Activated CD4-positive, alpha-beta T cell treated with anti-CD3 and anti-CD28 coated beads for 24 hours (primary cell): Measurements from ENCODE around the gene IL1RL1.
A peak's percentile ranks its signal among the peaks of the same experiment; 100 is the strongest.

ENCODE experiments used
- DNase-seq, 2 donors: peaks; one replicate each; pipeline ENCODE4 v3.0.0-alpha.2; 2020; ENCODE audit warnings: low read depth in 2 of 2

The IL1RL1 gene

DNA sequence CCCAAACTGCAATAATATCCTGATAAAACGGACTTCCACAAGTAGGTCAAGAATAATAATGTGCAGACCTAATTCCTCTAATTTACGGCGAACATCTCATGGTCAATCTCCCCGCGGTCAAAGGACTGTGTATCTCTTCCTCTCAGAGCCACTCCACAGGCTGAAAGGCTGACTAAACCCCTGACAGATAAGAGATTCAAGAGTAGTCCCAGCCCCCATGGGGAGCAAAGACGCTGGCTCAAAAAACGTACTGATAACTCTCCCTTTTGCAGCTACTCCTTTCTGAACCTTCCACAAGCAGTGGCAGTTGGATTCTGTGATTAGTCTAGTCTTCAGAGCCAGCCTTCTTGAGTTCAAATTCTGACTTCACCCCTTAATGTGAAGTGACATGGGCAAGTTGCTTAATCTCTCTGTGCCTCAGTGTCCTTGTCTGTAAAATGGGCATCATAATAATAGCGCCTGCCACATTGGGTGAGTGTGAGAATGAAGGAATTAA is 24.6 kb downstream of the IL1RL1 start:
- DNase-seq = no peak

DNA sequence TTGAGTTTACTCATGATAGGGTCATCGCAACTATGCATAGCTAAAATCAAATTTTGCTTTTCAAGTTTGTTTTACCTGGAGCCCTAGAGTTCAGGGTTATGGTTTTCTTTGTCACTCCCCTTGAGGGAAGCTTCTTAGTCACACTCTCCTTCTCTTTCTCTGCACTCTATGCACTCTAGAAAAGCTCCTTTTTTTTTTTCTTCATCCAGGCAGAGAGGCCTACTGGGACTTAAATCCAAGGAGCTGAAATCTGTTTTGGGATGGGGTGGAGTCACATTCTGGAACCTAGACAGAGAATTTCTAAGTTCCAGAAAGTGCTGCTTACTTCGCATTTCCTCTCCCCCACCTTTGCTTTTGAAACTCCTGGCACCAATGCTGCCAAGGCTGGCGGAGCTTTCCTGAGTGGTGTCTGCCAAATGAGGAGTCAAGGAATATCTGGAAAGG is 25.2 kb downstream of the IL1RL1 start:
- no peak for DNase-seq

DNA sequence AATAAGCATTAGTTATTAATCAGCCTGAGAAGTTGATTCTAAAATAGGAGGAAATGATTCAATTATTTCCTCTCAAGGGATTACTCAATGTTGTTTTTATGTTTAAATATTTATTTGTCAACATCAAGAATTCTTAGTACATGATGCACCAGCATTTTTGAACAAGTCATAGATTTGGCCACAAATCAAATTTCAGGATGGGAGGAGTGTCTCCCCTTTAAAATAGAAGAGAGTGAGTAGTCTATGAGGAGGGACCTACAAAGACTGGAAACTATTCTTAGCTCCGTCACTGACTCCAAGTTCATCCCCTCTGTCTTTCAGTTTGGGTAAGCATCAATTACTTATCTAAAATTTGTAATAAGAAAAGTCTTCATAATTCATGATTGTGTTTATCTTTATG is 25.6 kb downstream of the IL1RL1 start:
- DNase-seq = no peak

DNA sequence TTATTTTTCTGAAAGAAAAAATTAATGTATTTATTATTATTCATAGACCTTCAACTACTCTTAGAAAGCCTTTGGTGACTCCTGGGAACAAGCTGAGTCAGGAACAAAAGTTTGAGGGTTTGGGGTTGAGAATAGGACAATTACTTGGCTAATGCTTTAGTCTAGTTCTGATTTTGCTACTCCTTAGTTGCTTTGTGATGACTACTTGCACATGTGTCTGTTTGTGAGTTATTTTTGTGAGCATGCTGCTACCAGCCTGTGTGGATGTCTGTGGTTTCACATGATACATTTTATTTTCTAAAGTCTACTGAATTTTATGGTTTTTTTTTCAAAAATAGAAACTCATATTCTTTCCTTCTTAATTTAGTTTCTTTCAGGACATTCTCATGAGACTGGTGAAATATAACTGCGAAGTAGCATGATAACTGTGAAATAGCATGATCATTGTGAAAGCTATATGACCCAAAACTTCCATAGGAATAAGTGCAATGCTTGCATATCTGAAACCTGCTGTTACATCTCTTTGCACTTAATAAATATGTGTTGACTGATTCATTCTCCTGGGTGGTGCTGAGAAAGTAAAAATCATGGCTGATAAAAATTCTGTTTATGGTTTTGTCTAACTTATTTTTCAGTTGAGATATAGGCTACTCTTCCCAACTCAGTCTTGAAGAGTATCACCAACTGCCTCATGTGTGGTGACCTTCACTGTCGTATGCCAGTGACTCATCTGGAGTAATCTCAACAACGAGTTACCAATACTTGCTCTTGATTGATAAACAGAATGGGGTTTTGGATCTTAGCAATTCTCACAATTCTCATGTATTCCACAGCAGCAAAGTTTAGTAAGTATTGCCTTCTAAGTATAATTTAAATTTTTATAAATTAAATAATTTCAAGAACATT is 26.4 kb downstream of the IL1RL1 start:
- no peak for DNase-seq

DNA sequence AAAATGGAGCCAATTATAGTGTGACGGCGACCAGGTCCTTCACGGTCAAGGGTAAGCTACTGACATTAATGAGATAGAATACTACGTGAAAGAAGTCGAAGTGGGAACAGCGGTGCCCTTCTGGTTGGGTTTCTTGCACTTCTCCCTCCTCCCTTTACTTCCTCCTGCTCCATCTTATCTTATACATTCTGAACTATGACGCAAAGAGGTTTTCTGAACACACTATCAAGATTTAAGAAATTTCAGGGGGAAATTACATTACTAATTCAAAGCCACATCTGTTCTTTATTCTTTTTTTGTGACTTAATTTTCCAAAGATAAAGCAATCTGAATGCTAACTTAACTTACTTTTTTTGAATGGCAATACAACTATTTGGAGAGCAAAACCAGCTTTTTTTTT is 29.4 kb downstream of the IL1RL1 start:
- no peak for DNase-seq

DNA sequence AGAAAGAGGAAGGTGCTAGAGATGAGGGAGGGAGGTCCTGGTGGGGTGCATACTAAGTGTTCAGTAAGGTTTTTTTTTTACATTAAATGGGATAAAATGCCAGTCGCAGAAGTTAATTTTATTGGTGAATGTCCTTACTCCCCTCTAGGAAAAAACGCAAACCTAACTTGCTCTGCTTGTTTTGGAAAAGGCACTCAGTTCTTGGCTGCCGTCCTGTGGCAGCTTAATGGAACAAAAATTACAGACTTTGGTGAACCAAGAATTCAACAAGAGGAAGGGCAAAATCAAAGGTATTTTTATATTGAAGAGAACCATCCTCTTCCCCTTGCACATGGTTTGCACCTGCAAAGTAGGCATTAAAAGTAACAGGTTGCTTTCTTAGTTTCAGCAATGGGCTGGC is 31.5 kb downstream of the IL1RL1 start:
- no peak for DNase-seq

DNA sequence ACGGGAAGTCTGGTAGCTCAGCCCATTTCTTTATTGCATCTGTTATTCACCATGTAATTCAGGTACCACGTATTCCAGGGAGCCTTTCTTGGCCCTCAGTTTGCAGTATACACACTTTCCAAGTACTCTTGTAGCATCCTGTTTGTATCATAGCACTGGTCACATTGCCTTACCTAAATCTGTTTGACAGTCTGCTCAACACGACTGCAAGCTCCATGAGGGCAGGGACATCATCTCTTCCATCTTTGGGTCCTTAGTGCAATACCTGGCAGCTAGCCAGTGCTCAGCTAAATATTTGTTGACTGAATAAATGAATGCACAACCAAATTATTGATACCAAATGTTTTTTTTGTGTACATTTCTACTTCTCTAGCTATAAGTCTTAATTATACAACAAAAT is 33.0 kb downstream of the IL1RL1 start:
- DNase-seq = no peak

DNA sequence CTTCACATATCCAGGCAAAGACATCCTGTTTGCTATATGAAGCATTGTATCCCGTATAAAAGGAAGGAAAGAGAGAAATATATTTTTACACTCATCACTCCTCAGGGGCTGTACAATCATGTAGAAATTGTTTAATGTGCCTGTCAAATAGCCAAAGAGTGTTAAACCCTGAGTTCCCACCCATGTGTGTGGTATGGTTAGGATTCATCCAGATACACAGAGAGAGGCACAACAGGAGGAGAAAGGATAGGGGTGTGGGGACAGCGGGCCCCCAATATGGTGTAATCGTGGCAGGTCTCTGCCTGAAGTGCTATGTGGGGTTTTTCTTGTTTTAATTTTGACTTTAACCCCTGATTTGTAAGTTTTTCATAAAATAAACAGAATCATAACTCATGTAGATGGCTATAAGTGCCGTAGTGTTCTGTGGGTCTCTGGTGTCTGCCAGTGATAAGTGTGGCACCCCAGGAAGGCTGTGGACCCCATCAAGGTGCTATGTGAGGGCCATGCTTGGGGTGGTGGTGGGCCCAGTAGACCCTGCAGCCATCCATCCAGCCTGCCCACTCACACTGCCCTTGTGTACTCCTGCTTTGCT is 34.1 kb downstream of the IL1RL1 start:
- no peak for DNase-seq

DNA sequence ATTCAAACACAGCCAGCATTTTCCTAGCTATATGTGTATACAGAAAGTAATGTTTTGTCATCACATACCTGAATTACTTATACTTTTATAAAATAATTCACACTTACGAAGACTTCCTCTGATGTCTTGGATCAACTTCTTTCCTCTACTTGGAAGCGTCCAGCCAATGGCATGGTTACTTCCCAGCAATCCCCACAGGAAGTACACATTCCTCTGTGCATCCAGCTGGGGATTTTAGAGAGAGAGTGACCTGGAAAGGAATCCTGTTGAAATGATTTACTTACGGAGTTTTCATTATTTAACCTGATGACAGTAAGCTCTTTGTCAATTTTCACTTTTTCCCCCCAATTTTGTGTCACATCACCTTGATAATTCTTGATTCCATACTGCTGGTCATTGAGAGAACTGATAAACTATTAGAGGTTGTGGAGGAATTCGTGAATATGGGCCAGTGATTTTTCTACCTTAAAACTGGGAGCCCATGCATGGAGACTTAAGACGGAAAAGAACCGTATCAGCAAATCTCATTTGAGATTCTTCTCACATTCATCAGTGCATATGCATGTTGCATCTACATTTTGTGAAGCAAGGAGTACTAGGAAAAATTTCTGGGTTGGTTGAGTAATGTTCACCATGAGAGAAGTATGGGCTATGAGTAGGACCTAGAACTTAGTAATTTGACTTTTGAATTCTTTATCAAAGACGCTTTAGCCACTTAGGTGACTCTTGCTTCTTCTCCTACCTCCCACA is 35.2 kb downstream of the IL1RL1 start:
- DNase-seq = no peak

DNA sequence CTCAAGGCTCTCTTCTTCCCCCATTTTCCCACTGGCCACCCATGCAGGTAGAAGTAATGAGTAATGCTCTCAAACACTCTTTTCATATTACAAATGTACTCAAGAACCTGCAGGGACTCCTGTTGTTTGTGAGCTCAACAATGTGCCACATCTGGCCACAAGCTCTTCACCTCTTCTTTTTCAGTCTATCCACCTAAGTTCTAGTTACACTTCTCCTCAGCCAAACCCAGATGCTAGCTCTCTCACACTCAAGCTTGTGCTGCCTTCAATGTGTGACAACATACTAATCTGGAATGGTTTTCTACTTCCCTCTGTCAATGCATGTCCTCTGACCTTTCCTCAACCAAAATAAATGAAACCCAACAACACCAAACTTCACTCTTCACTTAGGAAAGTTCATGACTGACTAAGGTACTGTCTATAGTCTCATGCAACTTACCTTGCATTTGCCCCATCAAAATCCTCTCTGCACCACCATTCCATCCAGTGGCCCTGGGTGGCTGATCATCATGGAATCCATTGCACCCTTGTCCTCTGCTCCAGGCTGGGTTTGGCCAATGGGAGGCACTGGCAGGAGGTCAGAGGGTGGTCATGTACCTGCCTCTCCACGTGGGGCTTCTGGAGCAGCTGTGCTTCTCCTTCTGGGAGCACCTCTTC is 38.9 kb downstream of the IL1RL1 start:
- no peak for DNase-seq

DNA sequence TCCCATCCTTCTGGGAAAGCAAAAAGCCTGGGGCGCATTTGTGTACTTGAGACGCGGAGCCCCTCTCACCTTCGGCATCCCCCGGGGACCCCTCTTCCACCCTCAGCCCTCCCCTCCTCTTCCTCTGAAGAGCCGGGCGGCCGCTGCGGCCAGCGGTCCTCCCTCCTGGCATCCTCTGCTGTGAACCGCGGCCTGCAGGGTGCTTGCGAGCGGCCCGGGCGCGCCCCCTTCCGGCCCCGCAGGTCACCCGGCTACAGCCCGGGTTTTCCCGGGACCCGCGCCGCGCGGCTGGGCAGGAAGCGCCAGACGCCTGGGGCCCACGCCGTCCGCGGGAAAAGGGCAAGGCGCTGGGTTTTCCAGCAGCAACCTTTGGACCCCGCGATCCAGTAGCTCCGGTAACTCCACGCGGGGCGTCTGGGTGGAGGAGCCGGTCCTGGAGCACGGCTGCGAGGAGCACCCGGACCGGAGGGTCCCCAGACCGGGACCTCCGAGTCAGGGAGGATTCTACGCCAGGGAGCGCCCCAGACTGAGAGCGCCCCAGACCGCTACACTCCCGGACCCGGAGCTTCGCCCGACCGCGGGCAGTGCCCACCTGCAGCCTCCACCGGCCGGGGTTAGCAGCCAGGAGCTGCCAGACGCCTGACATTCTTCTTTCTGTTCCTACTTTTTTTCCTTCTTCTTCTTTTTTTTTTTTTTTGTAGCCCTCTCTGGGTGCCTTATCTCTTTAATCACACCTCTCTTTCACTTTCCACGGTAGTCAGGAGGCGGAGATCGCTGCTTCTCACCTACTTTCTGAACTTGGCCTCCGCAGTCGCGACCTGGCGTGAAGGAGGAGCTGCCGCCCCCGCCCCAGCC is 44.4 kb downstream of the IL1RL1 start, which contains the start of gene IL18R1:
Gene IL18R1 (plus strand): TSS at position 271 of the 855 bp plus-strand sequence. CDS start 6,865 bp downstream, outside the sequence.
- DNase-seq = peak; percentile 52 to 65

DNA sequence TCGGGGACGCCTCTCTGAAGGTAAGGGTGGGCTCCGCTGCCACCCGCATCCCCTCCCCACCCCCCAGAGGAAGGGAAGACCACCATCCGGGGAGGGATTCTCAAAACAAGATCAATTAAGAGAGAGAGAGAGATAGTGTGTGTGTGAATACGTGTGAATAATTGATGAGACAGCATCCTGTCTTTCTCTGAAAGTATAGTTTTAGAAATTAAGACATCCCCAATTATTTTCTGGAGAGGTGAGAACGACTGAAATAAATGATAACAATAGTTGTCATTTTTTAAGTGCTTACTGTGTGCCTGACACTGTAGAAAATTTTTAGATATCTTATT is 45.0 kb downstream of the IL1RL1 start:
- DNase-seq = no peak

DNA sequence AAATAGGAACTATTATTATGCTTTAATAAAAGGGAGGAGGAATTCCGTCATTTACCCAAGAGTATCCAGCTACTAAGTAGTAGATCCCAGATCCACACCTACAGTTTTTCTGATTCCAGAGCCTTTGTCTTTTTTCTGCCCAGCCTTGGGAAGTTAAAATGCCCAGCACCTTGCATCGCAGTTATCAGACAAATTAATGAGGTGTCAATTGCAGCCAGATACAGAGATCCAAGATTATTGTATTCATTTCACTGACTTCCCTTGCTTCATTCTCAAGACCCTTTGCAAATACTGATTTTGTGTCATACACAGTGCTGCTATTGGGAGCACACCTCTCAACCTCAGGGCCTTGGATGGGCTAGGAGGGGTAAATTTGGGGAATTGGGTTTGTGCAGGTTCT is 45.4 kb downstream of the IL1RL1 start:
- DNase-seq = no peak

DNA sequence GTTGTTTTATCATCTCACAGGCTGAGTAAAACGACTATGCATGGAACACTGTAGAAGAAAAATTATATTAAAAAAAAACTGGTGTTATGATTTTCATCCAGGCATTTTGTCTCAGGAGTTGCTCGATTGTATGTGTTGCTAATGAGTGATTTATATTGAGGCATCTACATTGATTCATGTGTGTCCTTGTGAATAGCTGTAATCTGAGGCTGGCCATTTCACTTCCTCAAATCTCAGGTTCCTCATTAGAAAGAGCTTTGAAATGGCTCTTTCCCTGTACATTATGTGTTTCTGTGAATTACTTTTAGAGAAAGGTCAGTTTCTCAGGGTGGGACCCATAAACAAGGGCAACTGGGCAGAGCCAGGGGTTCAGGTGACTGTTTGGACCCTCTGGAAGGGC is 46.6 kb downstream of the IL1RL1 start:
- no peak for DNase-seq

DNA sequence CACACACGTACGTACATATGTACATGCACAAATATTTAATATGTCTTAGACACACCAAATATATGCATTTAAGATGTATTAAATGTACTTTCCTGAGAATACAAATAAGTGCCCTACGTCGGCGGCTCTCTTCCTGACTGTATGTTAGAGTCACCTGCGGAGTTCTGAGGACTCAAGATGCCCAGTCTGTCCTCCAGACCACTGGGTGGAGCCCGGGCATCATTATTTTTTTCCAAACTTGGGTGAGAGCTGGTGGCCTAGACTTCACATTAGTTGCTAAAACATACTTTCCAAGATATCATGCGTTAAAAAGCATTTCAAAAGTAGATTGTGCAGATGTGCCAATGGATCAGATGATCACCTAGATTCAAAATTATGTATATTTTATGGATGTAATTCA is 47.1 kb downstream of the IL1RL1 start:
- no peak for DNase-seq

DNA sequence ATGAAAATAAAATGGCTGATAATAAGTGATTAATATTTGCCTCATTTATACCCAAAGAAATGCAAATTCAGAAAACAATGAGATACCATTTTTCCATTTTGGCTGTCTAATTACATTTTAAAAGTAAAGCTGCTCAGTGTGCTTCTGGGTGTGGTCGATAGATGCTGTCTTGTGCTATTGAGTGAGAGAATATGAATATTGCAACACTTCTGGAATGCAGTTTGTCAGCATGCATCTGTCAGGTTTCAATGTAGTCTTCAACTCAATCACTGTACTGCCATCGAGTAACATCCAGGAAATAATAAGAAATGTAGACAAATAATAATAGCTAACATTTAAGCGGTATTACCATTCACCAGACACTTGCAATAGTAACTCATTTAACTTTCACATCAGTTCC is 48.2 kb downstream of the IL1RL1 start:
- no peak for DNase-seq

DNA sequence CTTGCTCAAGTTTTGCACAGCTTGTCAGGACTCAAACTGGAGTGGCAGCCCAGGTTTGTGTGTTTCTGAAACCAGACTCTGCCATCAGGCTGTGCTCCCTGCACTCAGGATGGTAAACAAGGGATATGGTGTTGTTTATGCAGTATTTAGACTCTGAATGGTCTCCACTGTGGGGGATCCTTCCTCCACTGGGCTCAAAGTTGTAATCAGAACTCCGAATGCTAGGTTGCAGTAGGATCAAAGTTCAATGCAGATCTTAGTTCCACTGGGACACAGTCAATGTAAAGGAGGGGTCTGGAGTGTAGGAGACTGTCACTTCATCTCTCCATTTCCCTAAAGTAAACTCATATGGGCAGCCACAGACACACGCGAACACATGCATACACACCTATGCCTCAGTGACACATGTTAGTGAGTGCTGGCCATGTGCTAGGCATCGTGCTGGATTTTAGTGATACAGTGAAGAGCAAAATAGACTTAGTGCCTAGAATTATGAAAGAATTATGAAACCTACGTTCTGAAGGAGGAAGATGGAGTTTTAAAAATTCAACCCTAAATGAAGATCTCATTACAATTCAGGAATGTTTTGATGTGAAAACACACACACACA is 50.4 kb downstream of the IL1RL1 start:
- DNase-seq = no peak

DNA sequence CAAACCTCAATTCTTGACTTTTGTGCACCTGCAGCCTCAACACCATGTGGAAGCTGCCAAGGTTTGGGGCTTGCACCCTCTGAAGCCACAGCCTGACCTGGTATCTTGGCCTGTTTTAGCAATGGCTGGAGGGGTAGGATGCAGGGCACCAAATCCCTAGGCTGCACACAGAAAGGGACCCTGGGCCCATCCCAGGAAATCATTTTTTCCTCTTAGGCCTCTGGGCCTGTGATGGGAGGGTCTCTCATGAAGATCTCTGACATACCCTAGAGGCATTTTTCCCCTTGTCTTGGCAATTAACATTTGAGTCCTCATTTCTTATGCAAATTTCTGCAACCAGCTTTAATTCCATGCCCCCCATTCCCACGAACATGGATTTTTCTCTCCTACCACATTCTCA is 54.4 kb downstream of the IL1RL1 start:
- DNase-seq = no peak

DNA sequence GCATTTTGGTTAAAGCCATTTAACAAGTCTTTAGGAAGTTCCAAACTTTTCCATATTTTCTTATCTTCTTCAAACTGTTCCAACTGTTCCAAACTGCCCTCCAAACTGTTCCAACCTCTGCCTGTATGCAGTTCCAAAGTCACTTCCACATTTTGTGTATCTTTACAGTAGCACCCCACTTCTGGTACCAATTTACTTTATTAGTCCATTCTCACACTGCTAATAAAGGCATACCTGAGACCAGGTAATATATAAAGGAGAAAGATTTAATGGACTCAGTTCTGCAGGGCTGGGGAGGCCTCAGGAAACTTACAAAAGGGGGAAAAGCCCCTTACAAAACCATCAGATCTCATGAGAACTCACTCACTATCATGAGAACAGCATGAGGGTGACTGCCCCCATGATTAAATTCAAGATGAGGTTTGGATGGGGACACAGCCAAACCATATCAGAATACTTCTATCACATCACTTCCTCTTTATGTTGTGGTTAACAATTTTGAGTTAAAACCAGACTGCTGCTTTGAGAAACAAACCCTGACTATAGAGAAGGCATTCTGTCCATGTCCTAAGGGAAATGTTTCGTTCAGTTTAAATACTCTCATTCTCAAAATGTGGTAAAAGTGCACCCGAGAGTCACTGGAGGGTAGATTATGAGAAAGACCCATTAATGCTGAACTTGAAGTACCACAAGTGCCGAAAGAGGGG is 55.2 kb downstream of the IL1RL1 start:
- DNase-seq = no peak
